H1 (cell line): ENCODE measurements around the gene STEAP2. TPM values are rescaled to one million over a fixed set of nuclear protein-coding genes. Genes with fewer than 3 reads are reported as not detected.

Experiments
- E2F6 ChIP-seq: IDR thresholded peaks from 2 replicates; pipeline ENCODE4 v1.6.1; 2012; ENCODE audit warnings: inconsistent platforms
- RFX5 ChIP-seq: IDR thresholded peaks from 2 replicates; pipeline ENCODE4 v1.6.1; 2011; ENCODE audit warnings: low read depth, low read length, improper control_type of control experiment, borderline replicate concordance
- RNF2 ChIP-seq: fragments of 200-900, 300-1000 bp; sonication (generic); IDR thresholded peaks from 2 replicates; pipeline ENCODE4 v1.7.1; 2016; ENCODE audit warnings: borderline replicate concordance, low read depth, mild to moderate bottlenecking, antibody characterized with exemption, low read length; ENCODE audit not compliant: poor library complexity, severe bottlenecking; ENCODE audit errors: missing control alignments
- TEAD4 ChIP-seq: IDR thresholded peaks from 2 replicates; pipeline ENCODE4 v1.6.1; 2012; ENCODE audit warnings: low read depth, low read length, inconsistent platforms, mixed read lengths
- polyA plus RNA-seq, 7 experiments: library from polyadenylated mRNA; depleted of rRNA in 3 of 7; stranded (reverse) in 5 of 7; unstranded in 2 of 7; fragments of >200 nt in 5 of 7; fragments of 200-250 nt in 2 of 7; gene quantifications; 1 replicate in 5 of 7; 2 replicates in 1 of 7; 4 replicates in 1 of 7; pipeline versions ENCODE4 v1.2.1 to v1.2.3, GENCODE V29; 2011 to 2013; ENCODE audit warnings: missing spikeins in 2 of 7, mixed read lengths in 2 of 7
- total RNA-seq: library from RNA; stranded (reverse); fragmentation: NEBNext Ultra II Directional; extraction: Animal tissue kit (Norgen Biotek cat#: 25700); gene quantifications from 2 replicates; pipeline ENCODE4 v1.2.1, GENCODE V29; 2021
- TF ChIP-seq, protein P1 (sequence below): IDR thresholded peaks from 2 replicates; pipeline ENCODE4 v1.6.1; 2011; ENCODE audit warnings: low read depth, mild to moderate bottlenecking, low read length; ENCODE audit not compliant: insufficient read depth

Gene STEAP2
- total and polyA plus RNA-seq, 2 of the 8 experiments (the other 6 are each of a cell fraction or from before 2014, with no cell fraction given), result 13.4 to 18.4 TPM

DNA sequence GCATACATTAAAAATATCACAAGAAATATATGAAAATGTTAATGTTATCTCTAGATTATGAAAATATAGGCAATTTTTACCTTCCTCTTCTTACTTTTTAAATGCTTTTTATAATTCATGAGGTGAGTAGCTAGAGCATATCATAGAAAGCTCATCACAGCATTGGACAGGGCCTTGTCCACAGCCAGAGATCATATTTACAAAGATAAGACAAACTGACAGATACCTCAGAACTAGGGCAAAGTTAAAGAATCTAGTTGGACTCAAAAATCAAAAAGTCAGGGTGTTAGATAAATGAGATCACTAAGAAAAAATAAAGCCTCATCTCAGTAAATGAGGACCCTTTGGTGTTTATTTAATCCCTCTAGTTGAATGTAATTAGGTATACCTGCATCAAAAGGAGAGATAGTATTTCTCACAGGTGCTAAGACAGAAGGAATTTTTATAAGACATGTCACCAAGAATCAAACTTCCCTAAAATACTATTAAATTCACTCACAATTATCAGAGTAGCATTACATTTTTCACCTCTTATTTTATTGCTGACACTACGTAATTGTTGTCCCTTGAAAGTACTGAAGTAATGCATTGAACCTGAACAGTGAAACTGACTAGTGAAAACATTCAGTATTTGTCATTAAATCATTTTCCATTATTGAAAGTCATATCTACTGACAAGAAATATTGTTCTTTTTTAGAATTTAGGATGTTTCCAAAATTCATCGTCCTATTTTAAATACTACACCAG is 59.1 kb downstream of the STEAP2 start (continued):
- TF ChIP-seq E2F6 (no peak), RNF2 (no peak), RFX5 (no peak), TEAD4 (no peak)
- TF ChIP-seq, protein P1, sequence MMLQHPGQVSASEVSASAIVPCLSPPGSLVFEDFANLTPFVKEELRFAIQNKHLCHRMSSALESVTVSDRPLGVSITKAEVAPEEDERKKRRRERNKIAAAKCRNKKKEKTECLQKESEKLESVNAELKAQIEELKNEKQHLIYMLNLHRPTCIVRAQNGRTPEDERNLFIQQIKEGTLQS, result no peak
